Ectodermal cell (in vitro differentiated cells): ENCODE data around the gene ZNF761. TPM values are rescaled to one million over a fixed set of nuclear protein-coding genes. Genes with fewer than 3 reads are reported as not detected.
"Not testable (repeated sequence)": the region's sequence is repeated elsewhere in the genome, so short reads cannot be mapped to it uniquely, and the experiment has no call there.

ENCODE experiments used
- H3K27ac ChIP-seq: 2 replicates; pipeline ENCODE4 v1.7.0; 2013; ENCODE audit warnings: mild to moderate bottlenecking, low read depth, low read length; ENCODE audit not compliant: insufficient read depth, poor library complexity, severe bottlenecking
- H3K27me3 ChIP-seq: 2 replicates; pipeline ENCODE4 v1.7.0; 2013; ENCODE audit warnings: mild to moderate bottlenecking, low read length; ENCODE audit not compliant: insufficient read depth, control insufficient read depth, poor library complexity, severe bottlenecking
- H3K36me3 ChIP-seq: one replicate; pipeline ENCODE4 v1.7.0; 2013; ENCODE audit warnings: low read length; ENCODE audit not compliant: control insufficient read depth, insufficient read depth
- H3K4me1 ChIP-seq: one replicate; pipeline ENCODE4 v1.7.0; 2013; ENCODE audit warnings: low read length; ENCODE audit not compliant: control insufficient read depth, insufficient read depth
- H3K4me3 ChIP-seq: 2 replicates; pipeline ENCODE4 v1.7.0; 2013; ENCODE audit warnings: low read depth, low read length, control low read depth; ENCODE audit not compliant: insufficient read depth
- H3K9me3 ChIP-seq: 2 replicates; pipeline ENCODE4 v1.7.0; 2013; ENCODE audit warnings: mild to moderate bottlenecking, low read length, moderate library complexity; ENCODE audit not compliant: control insufficient read depth
- WGBS, 2 experiments: methylation state at CpG; one replicate each; pipeline ENCODE4 v1.1.7; 2013; ENCODE audit warnings: missing lambda C conversion rate in 2 of 2; 5-methylcytosine and 5-hydroxymethylcytosine counted together
- polyA plus RNA-seq, 4 experiments: library from polyadenylated mRNA; stranded (reverse); fragments of 50-300 nt; gene quantifications; one replicate each; pipeline ENCODE4 v1.2.3, GENCODE V29; 2013

Gene ZNF761
- polyA plus RNA-seq (2013, experiment 1 of 4) = 12.6 TPM
- 11.1 TPM for polyA plus RNA-seq (2013, experiment 2 of 4)
- polyA plus RNA-seq (2013, experiment 3 of 4) = 9.9 TPM
- polyA plus RNA-seq (2013, experiment 4 of 4) = 10.9 TPM

GRCh38 chr19:53431399-53432087, at the start of gene ZNF761:
Gene ZNF761 (plus strand): TSS chr19:53431984. CDS start chr19:53447269, 15,285 bp downstream.
- Histone ChIP-seq H3K4me1 (peaks cover 7% of the 10 kb centered on the region), H3K36me3 (no peaks in the 10 kb centered on the region), H3K27ac (no peak within 1 kb of the TSS), H3K4me3 (peak within 1 kb of the TSS; percentile 62), H3K9me3 (no peaks in the 10 kb centered on the region), H3K27me3 (peaks cover 9% of the 10 kb centered on the region)
- WGBS, 2 experiments = 1% methylated on average over 46 of the region's 46 CpGs

GRCh38 chr19:53388168-53388567, 43.6 kb upstream of the ZNF761 start:
- Histone ChIP-seq H3K36me3 (no peaks in the 10 kb centered on the region), H3K9me3 (no peaks in the 10 kb centered on the region), H3K27ac (no peak overlapping the region), H3K27me3 (no peaks in the 10 kb centered on the region), H3K4me3 (no peak overlapping the region), H3K4me1 (no peaks in the 10 kb centered on the region)
- 92 to 95% methylated on average over 2 to 3 of the region's 3 CpGs for WGBS, 2 experiments

- WGBS, 2 experiments = 90 to 94% methylated on average over 5 of the region's 5 CpGs
- Histone ChIP-seq H3K9me3 (no peaks in the 10 kb centered on the region), H3K4me3 (no peak overlapping the region), H3K36me3 (no peaks in the 10 kb centered on the region), H3K27ac (no peak overlapping the region), H3K27me3 (no peaks in the 10 kb centered on the region), H3K4me1 (no peaks in the 10 kb centered on the region)
These were observed 42.9 kb upstream of the ZNF761 start for GRCh38 chr19:53388904-53389303.

GRCh38 chr19:53389571-53389970, 42.2 kb upstream of the ZNF761 start:
- WGBS, 2 experiments = 90 to 95% methylated on average over 8 of the region's 8 CpGs
- no peaks in the 10 kb centered on the region for H3K4me1 ChIP-seq
- H3K27me3 ChIP-seq = no peaks in the 10 kb centered on the region

GRCh38 chr19:53389978-53390377, 41.8 kb upstream of the ZNF761 start:
- H3K4me1 ChIP-seq = no peaks in the 10 kb centered on the region
- H3K9me3 ChIP-seq = no peaks in the 10 kb centered on the region
- 91 to 95% methylated on average over 22 of the region's 22 CpGs for WGBS, 2 experiments
- no peak overlapping the region for H3K27ac ChIP-seq
- no peak overlapping the region for H3K4me3 ChIP-seq
- no peaks in the 10 kb centered on the region for H3K27me3 ChIP-seq
- H3K36me3 ChIP-seq = no peaks in the 10 kb centered on the region

More at GRCh38 chr19:53389571-53389970, 42.2 kb upstream of the ZNF761 start:
- Histone ChIP-seq H3K9me3 (no peaks in the 10 kb centered on the region), H3K4me3 (no peak overlapping the region), H3K36me3 (no peaks in the 10 kb centered on the region), H3K27ac (no peak overlapping the region)

GRCh38 chr19:53394522-53394973, 37.2 kb upstream of the ZNF761 start:
- H3K36me3 ChIP-seq = no peaks in the 10 kb centered on the region
- H3K9me3 ChIP-seq = no peaks in the 10 kb centered on the region
- WGBS, 2 experiments = 7 to 8% methylated on average over 18 of the region's 18 CpGs
- no peaks in the 10 kb centered on the region for H3K4me1 ChIP-seq
- no peaks in the 10 kb centered on the region for H3K27me3 ChIP-seq
- peak overlapping the region; percentile 69 for H3K27ac ChIP-seq
- H3K4me3 ChIP-seq = peak overlapping the region; percentile 89

- peak within 1 kb of the TSS; percentile 89 for H3K4me3 ChIP-seq
- H3K9me3 ChIP-seq = no peaks in the 10 kb centered on the region
- H3K27me3 ChIP-seq = no peaks in the 10 kb centered on the region
- H3K27ac ChIP-seq = peak within 1 kb of the TSS; percentile 69
- WGBS, 2 experiments = 0% methylated on average over 58 of the region's 58 CpGs
- H3K4me1 ChIP-seq = no peaks in the 10 kb centered on the region
- H3K36me3 ChIP-seq = no peaks in the 10 kb centered on the region
These were observed 36.6 kb upstream of the ZNF761 start, which contains the start of gene ZNF765 for GRCh38 chr19:53394974-53395839. Gene ZNF765 (plus strand): TSS chr19:53395149. CDS start chr19:53398016, 2,867 bp downstream.

GRCh38 chr19:53395840-53396524, 35.8 kb upstream of the ZNF761 start:
- WGBS, 2 experiments = 2 to 3% methylated on average over 9 of the region's 9 CpGs
- H3K9me3 ChIP-seq = not testable (repeated sequence)

GRCh38 chr19:53396525-53396868, 35.3 kb upstream of the ZNF761 start:
- Histone ChIP-seq H3K4me3 (no peak overlapping the region), H3K36me3 (no peaks in the 10 kb centered on the region), H3K9me3 (no peaks in the 10 kb centered on the region), H3K27ac (no peak overlapping the region), H3K4me1 (no peaks in the 10 kb centered on the region), H3K27me3 (no peaks in the 10 kb centered on the region)
- 20 to 27% methylated on average over 1 of the region's 1 CpG for WGBS, 2 experiments

More at GRCh38 chr19:53395840-53396524, 35.8 kb upstream of the ZNF761 start:
- not testable (repeated sequence) for H3K27me3 ChIP-seq, H3K36me3 ChIP-seq, H3K27ac ChIP-seq, H3K4me1 ChIP-seq
- peak overlapping the region; percentile 89 for H3K4me3 ChIP-seq
